Measurements from ENCODE around the gene THAP4.
A peak's percentile ranks its signal among the peaks of the same experiment; 100 is the strongest.

THAP4 gene

DNA sequence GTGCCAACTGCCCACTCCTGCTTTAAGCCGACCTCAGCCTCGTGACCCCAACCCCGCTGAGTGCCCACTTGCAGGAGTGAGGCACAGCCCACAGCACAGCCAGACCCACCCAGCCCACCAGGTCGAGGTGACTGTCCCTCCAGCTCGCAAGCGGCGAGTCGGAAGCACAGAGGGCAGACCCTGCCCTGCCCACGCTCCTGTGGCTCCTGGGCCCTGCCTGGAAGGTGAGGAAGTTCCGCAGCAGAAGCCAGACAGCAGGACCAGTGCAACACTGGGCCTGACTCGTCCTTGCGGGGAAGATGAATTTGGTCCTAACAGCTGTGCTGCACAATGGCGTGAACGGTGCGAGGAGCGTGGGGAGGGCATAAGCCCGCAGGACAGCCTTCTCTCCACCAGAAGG is 39.7 kb upstream of the THAP4 start:
- TF ChIP-seq, protein P1, sequence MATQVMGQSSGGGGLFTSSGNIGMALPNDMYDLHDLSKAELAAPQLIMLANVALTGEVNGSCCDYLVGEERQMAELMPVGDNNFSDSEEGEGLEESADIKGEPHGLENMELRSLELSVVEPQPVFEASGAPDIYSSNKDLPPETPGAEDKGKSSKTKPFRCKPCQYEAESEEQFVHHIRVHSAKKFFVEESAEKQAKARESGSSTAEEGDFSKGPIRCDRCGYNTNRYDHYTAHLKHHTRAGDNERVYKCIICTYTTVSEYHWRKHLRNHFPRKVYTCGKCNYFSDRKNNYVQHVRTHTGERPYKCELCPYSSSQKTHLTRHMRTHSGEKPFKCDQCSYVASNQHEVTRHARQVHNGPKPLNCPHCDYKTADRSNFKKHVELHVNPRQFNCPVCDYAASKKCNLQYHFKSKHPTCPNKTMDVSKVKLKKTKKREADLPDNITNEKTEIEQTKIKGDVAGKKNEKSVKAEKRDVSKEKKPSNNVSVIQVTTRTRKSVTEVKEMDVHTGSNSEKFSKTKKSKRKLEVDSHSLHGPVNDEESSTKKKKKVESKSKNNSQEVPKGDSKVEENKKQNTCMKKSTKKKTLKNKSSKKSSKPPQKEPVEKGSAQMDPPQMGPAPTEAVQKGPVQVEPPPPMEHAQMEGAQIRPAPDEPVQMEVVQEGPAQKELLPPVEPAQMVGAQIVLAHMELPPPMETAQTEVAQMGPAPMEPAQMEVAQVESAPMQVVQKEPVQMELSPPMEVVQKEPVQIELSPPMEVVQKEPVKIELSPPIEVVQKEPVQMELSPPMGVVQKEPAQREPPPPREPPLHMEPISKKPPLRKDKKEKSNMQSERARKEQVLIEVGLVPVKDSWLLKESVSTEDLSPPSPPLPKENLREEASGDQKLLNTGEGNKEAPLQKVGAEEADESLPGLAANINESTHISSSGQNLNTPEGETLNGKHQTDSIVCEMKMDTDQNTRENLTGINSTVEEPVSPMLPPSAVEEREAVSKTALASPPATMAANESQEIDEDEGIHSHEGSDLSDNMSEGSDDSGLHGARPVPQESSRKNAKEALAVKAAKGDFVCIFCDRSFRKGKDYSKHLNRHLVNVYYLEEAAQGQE (IDR thresholded peaks at IDR 0.05; ENCODE audit: insufficient replicate concordance, low read depth), result no peak
- no peak for TF ChIP-seq GABPA (IDR thresholded peaks at IDR 0.05; ENCODE audit: low read depth)
- no peak for TF ChIP-seq SPI1 (IDR thresholded peaks at IDR 0.05; ENCODE audit: borderline replicate concordance, low read depth)
- peak; percentile 32; the same call in 1 of the 2 replicates for TF ChIP-seq POLR2AphosphoS5 (IDR thresholded peaks at IDR 0.05; ENCODE audit: low read depth)

DNA sequence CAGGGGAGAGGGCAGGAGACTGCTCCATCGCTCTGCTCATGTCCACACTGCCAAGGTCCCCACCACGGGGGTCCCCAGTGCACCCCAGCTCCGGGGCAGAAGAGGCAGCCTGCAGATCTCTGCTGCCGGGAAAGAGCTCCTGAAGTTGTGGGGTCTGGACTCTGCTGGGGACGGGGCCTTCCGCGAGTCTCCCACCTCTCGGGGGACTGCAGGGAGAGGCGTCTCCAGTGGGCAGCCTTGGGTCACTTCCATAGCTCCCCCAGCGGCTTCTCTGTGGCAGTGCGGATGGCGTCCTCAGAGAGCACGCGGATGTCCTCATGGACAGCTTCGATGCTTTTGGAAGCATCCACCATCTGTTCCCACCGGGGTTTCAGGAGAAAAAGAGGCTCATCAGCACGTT is 38.9 kb upstream of the THAP4 start:
- Histone ChIP-seq H3K4me3 (replicated peaks; ENCODE audit: insufficient read depth, low read length) (no peak overlapping the region), H3K27ac (replicated peaks) (no peak overlapping the region), H3K27me3 (ENCODE audit: insufficient read depth, poor library complexity, severe bottlenecking) (no peaks in the 10 kb centered on the region)
- TF ChIP-seq SPI1 (IDR thresholded peaks at IDR 0.05; ENCODE audit: borderline replicate concordance, low read depth), result no peak
- no peak for TF ChIP-seq GABPA (IDR thresholded peaks at IDR 0.05; ENCODE audit: low read depth)
- TF ChIP-seq, protein P1 (IDR thresholded peaks at IDR 0.05; ENCODE audit: insufficient replicate concordance, low read depth), result no peak
- no peak for TF ChIP-seq POLR2AphosphoS5 (IDR thresholded peaks at IDR 0.05; ENCODE audit: low read depth)
- TF ChIP-seq, protein P2, sequence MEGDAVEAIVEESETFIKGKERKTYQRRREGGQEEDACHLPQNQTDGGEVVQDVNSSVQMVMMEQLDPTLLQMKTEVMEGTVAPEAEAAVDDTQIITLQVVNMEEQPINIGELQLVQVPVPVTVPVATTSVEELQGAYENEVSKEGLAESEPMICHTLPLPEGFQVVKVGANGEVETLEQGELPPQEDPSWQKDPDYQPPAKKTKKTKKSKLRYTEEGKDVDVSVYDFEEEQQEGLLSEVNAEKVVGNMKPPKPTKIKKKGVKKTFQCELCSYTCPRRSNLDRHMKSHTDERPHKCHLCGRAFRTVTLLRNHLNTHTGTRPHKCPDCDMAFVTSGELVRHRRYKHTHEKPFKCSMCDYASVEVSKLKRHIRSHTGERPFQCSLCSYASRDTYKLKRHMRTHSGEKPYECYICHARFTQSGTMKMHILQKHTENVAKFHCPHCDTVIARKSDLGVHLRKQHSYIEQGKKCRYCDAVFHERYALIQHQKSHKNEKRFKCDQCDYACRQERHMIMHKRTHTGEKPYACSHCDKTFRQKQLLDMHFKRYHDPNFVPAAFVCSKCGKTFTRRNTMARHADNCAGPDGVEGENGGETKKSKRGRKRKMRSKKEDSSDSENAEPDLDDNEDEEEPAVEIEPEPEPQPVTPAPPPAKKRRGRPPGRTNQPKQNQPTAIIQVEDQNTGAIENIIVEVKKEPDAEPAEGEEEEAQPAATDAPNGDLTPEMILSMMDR (IDR thresholded peaks at IDR 0.05; ENCODE audit: insufficient read depth, low read length), result no peak
- no peak for DNase-seq (ENCODE audit: low read depth in 1 of 2, low spot score in 1 of 2)

More for the DNA sequence above, 39.7 kb upstream of the THAP4 start:
- DNase-seq (ENCODE audit: low read depth in 1 of 2, low spot score in 1 of 2), result no peak
- Histone ChIP-seq H3K4me3 (replicated peaks; ENCODE audit: insufficient read depth, low read length) (no peak overlapping the region), H3K27me3 (ENCODE audit: insufficient read depth, poor library complexity, severe bottlenecking) (no peaks in the 10 kb centered on the region), H3K27ac (replicated peaks) (no peak overlapping the region)

DNA sequence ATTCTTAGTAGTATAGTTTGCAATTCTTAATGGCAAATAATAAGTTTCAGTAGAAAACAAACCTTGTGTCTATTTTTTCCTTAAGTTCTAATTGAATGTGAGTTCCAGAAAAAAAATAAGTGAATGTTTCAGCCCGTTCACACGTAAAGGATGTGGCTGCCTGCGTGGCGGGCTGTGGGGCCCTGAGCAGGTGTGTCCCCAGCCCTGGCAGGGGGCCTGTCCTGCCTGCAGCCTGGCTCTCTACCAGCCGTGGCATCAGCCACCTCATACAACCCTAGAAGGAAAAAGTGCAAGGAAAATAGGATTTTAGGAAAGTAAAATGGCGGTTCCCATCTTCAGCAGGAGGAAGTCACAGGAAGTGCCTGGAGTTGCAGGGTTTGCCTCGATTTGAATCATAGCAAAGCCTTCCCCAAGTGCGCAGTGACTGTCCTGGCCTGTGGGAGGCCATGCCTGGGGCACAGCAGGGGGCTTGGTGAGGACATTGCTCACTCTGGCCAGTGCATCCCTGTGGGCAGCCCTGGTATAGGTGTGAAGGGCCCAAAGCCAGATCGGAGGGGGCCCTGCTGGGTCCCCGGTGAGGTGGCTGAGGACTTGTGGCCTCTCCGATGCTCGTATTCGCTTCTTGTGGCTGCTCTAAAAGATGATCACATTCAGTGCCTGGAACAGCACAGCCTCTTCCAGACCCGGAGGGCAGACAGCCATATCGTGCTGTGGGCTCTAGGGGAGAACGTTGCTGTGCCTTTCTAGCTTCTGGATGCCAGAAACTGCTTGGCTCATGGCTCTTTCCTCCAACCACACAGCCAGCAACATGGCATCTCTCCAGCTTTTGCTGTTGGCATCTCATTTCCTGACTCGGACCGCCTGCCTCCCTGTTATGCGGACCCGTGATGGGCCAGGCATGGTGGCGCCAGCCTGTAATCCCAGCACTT is 37.1 kb upstream of the THAP4 start:
- no peak overlapping the region for H3K4me3 ChIP-seq (replicated peaks; ENCODE audit: insufficient read depth, low read length)
- H3K27me3 ChIP-seq (ENCODE audit: insufficient read depth, poor library complexity, severe bottlenecking), result no peaks in the 10 kb centered on the region
- no peak overlapping the region for H3K27ac ChIP-seq (replicated peaks)
- TF ChIP-seq, protein P2 (IDR thresholded peaks at IDR 0.05; ENCODE audit: insufficient read depth, low read length), result no peak
- TF ChIP-seq, protein P1 (IDR thresholded peaks at IDR 0.05; ENCODE audit: insufficient replicate concordance, low read depth), result no peak
- no peak for TF ChIP-seq SPI1 (IDR thresholded peaks at IDR 0.05; ENCODE audit: borderline replicate concordance, low read depth)
- no peak for TF ChIP-seq POLR2AphosphoS5 (IDR thresholded peaks at IDR 0.05; ENCODE audit: low read depth)
- TF ChIP-seq GABPA (IDR thresholded peaks at IDR 0.05; ENCODE audit: low read depth), result no peak
- DNase-seq (ENCODE audit: low read depth in 1 of 2, low spot score in 1 of 2), result no peak
